ENCODE data around the gene MTG2.

Gene MTG2

DNA sequence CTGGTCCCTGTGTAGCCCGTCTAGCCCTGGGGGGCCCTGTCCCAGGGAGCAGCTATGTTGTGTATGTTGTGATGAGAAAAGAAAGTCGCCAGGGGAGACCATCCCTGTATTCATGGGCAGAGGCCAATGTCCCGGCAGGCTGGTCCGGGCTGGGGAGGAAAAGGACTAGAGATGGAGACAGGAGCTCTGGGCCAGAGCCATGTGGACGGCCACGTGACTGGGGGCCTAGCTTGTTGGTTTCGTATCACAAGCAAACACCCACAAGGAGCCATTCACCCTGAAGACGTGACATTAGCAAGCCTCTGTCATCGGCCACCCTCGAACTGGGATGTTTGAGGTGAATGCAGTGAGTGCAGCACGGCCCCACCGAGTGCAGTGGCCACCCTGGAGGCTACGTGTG, 40.1 kb downstream of the MTG2 start:
- no peak for DNase-seq

GRCh38 chr20:62223571-62223970, 40.7 kb downstream of the MTG2 start:
- no peak for DNase-seq

DNA sequence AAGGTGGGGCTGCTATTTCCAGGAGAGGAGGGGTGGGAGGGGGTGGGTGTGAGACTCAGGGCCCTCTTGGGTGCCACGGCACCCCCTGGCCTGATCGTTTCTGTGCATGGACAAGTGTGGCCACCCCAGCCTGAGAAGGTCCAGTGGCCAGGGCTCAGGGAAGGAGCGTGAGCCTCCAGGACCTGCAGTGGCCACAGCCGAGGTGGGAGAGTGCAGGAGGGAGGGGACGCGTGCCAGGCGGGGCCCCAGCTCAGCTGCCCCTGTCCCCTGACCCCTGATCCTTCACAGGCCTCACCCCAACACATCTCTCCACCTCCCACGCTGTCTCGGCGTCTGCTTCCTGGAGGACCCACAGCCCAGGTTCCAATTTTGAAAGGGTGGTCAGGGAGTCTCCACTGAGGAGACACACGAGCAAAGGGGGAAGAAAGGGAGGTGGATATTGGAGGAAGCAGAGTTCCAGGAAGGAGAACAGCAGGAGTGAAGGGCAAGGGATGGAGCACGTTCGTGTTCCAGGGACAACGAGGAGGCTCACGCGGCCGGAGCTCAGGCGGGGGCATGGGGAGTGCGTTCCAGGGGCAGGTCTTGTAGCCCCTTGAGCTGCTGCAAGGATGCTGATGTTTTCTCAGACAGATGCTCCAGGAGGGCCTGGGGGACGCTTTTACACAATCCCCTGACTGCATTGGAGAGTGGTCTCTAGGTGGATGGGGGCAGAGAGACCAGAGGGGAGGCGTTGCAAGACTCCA, 41.5 kb downstream of the MTG2 start:
- no peak for DNase-seq

- DNase-seq, result no peak
Measured at GRCh38 chr20:62225026-62225425, 42.2 kb downstream of the MTG2 start.

DNA sequence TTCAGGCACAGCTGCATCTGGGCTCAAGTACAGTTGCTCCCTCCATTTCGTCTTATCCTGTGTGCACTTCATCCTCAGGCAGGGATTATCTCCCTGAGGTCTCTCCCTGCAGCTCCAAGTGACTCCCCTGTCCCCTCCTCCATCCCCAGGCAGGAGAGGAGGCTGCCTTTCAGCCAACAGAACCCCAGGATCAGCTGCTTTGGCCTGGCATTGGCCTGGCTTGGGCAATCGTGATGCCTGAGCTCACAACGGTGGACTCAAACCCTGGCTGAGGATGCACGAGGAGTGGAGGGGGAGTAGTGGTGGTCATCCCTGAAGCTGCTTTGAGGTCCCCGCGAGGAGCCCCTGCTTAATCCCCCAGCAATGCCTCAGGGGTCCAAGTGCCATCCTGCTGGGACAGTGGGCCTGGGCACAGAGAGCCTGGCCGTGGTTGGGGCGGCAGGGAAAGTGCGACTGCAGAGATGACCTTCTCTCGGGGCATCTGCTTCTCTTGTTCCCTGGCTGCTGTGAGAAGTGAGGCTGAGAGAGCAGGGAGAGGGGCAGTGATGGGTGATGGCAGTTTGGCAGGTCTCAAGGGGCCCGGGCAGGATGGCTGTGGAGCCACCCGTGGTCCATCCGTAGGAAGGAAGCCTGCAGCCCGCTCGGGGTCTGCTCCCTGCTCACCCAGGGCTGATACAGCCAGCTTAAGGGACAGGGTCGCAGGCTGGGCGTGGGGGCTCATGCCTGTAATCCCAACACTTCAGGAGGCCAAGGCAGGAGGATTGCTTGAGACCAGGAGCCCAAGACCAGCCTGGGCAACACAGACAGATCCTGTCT, 43.2 kb downstream of the MTG2 start:
- no peak for DNase-seq

GRCh38 chr20:62226707-62227590, 44.1 kb downstream of the MTG2 start:
- no peak for DNase-seq

GRCh38 chr20:62227591-62227976, 44.8 kb downstream of the MTG2 start:
- DNase-seq, result no peak

- no peak for DNase-seq
Measured at GRCh38 chr20:62227977-62228958, 45.4 kb downstream of the MTG2 start.

GRCh38 chr20:62228982-62229545, 46.2 kb downstream of the MTG2 start:
- DNase-seq, result no peak

GRCh38 chr20:62229667-62230066, 46.8 kb downstream of the MTG2 start:
- no peak for DNase-seq

- no peak for DNase-seq
Measured at GRCh38 chr20:62230276-62230675, 47.4 kb downstream of the MTG2 start.

- DNase-seq, result no peak
Measured at GRCh38 chr20:62230696-62231095, 47.9 kb downstream of the MTG2 start.

- DNase-seq, result no peak
Measured at GRCh38 chr20:62231292-62231691, 48.5 kb downstream of the MTG2 start.

DNA sequence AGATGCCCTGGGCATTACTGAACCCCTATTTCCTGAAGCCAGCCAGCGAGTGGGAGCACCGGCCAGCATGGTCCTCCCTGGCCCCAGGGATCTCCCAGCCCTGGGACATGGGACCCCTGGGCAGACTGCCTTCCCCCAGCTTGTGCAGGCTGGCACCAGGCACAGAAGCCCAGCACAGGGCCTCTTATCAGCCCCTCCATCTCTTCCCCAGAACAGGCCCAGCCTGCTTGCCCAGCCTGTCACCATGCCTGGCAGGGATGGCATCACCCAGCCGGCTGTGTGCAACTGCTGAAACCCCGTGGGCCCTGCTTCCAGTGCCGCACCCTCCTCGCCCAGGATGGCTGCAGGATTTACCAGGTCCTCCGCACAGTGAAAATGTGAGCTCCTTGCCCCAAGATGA, 49.4 kb downstream of the MTG2 start:
- no peak for DNase-seq

- no peak for DNase-seq
Measured at GRCh38 chr20:62232770-62233645, 50.2 kb downstream of the MTG2 start.

- DNase-seq, result no peak
Measured at GRCh38 chr20:62233684-62234083, 50.9 kb downstream of the MTG2 start.

- DNase-seq, result no peak
Measured at GRCh38 chr20:62234339-62234738, 51.5 kb downstream of the MTG2 start.

GRCh38 chr20:62235001-62235776, 52.4 kb downstream of the MTG2 start:
- no peak for DNase-seq

- no peak for DNase-seq
Measured at GRCh38 chr20:62235777-62236157, 52.9 kb downstream of the MTG2 start.

- no peak for DNase-seq
Measured at GRCh38 chr20:62236200-62236599, 53.4 kb downstream of the MTG2 start.

All from NCI-H1930 (cell line).